ENCODE data around the gene FFAR4. TPM values are rescaled to one million over a fixed set of nuclear protein-coding genes. Genes with fewer than 3 reads are reported as not detected.

Gene FFAR4
- total and polyA plus RNA-seq, 2 donors (not counting 3 experiments of a cell fraction or from before 2014, with no cell fraction given) = not detected

GRCh38 chr10:93600446-93601145, 34.1 kb downstream of the FFAR4 start:
- no peak overlapping the region for H3K27ac ChIP-seq (ENCODE audit: insufficient read depth, low read depth, low read length)
- BruUV-seq (replicated peaks) = no TSS peak
- ChIA-PET POLR2A (no interaction called here), CTCF (interaction anchor here (0.9 kb wide), 1 partner anchor 46 kb away, joined by 3 read pairs; no protein-coding TSS in a partner anchor)
- H3K9ac ChIP-seq (replicated peaks; ENCODE audit: extremely low read depth, insufficient read depth, low read length) = no peak overlapping the region
- DNase-seq (ENCODE audit: low read depth, low spot score) = peak; percentile 26
- H3K4me2 ChIP-seq (ENCODE audit: insufficient read depth, low read length) = no peak overlapping the region
- H2AFZ ChIP-seq (ENCODE audit: low read depth, low read length) = peak overlapping the region; percentile 33
- FAIRE-seq = peak; percentile 8
- H3K79me2 ChIP-seq (ENCODE audit: control insufficient read depth, insufficient read depth, low read length) = no peaks in the 10 kb centered on the region
- no peaks in the 10 kb centered on the region for H3K9me1 ChIP-seq (replicated peaks; ENCODE audit: control insufficient read depth, extremely low read depth, insufficient read depth, low read length)
- H3K4me3 ChIP-seq (replicated peaks in 1 of 3; ENCODE audit: insufficient read depth in 1 of 3, low read depth in 1 of 3, low read length in 3 of 3) = no peak overlapping the region
- peaks cover 28 to 52% of the 10 kb centered on the region in 2 experiments for H3K27me3 ChIP-seq (ENCODE audit: control insufficient read depth in 2 of 2, insufficient read depth in 2 of 2, low read length in 2 of 2)
- H3K4me1 ChIP-seq (ENCODE audit: control insufficient read depth, extremely low read depth, insufficient read depth, low read length) = no peaks in the 10 kb centered on the region
- H3K36me3 ChIP-seq (ENCODE audit: control insufficient read depth in 2 of 2, extremely low read depth in 1 of 2, insufficient read depth in 2 of 2, low read length in 2 of 2) = no peaks in the 10 kb centered on the region
- dilution Hi-C loops (cut with MboI; ENCODE audit: extremely low pct_ligation_motif_present, low sequenced_read_pairs) = no loop called here
- no peaks in the 10 kb centered on the region for H4K20me1 ChIP-seq (replicated peaks; ENCODE audit: control insufficient read depth, extremely low read depth, insufficient read depth, low read length)
- intact Hi-C loops (cut with micrococcal nuclease) = no loop called here
- no peak for TF ChIP-seq MYC (IDR thresholded peaks at IDR 0.05; ENCODE audit: low read depth, low read length)
- TF ChIP-seq CTCF (IDR thresholded peaks at IDR 0.05; ENCODE audit: extremely low read depth in 1 of 2, insufficient read depth in 1 of 2, low read depth in 1 of 2, low read length in 2 of 2) = no peak
- no peak for TF ChIP-seq POLR2AphosphoS5 (IDR thresholded peaks at IDR 0.05; ENCODE audit: insufficient read depth, low read depth, low read length)
- TF ChIP-seq FOS (IDR thresholded peaks at IDR 0.05; ENCODE audit: borderline replicate concordance, insufficient read depth, low read length) = no peak
- no peak for TF ChIP-seq GATA2 (IDR thresholded peaks at IDR 0.05; ENCODE audit: insufficient read depth, insufficient read length, low read depth, low read length)
- no peaks in the 10 kb centered on the region for H3K9me3 ChIP-seq (replicated peaks; ENCODE audit: control insufficient read depth, insufficient read depth, low read length)
